Prostate gland (tissue), 2 donors: ENCODE results near the gene OR52H1. TPM values are rescaled to one million over a fixed set of nuclear protein-coding genes. Genes with fewer than 3 reads are reported as not detected.

Experiments used
- DNase-seq: peaks from one replicate; pipeline ENCODE4 v3.0.0-alpha.2; 2019; ENCODE audit warnings: low spot score
- H3K27ac ChIP-seq, 2 donors: fragments of 200-600 bp; sonication (generic); 2 replicates each; pipeline ENCODE4 v1.5.1; 2017 to 2019
- H3K27me3 ChIP-seq: fragments of 200-600 bp; sonication (generic); replicated peaks from 2 replicates; pipeline ENCODE4 v1.5.1; 2019; ENCODE audit not compliant: insufficient read depth
- H3K36me3 ChIP-seq, 2 donors: fragments of 200-600 bp; sonication (generic); 1 replicate in 1 of 2; 2 replicates in 1 of 2; pipeline versions ENCODE4 v1.5.1 to v1.8.1; 2017 to 2019
- H3K4me1 ChIP-seq: fragments of 200-600 bp; sonication (generic); replicated peaks from 2 replicates; pipeline ENCODE4 v1.5.1; 2019
- H3K4me3 ChIP-seq, 2 donors: fragments of 200-600 bp; sonication (generic); 2 replicates each; pipeline ENCODE4 v1.5.1; 2017 to 2019
- H3K9me3 ChIP-seq: fragments of 200-600 bp; sonication (generic); 2 replicates; pipeline ENCODE4 v1.5.1; 2017
- CTCF ChIP-seq, 4 experiments: fragments of 200-600 bp in 2 of 4; fragments of 450-650 bp in 2 of 4; sonication (generic) in 2 of 4; IDR thresholded peaks; 1 replicate in 3 of 4; 2 replicates in 1 of 4; pipeline ENCODE4 v1.5.1; 2016 to 2019; ENCODE audit warnings: antibody characterized with exemption in 4 of 4, mild to moderate bottlenecking in 2 of 4, moderate library complexity in 2 of 4
- POLR2A ChIP-seq: fragments of 450-650 bp; IDR thresholded peaks from one replicate; pipeline ENCODE4 v1.6.1; 2016; ENCODE audit warnings: antibody characterized with exemption, mild to moderate bottlenecking
- POLR2AphosphoS5 ChIP-seq: sonication (generic); formaldehyde crosslinking; IDR thresholded peaks from one replicate; pipeline ENCODE4 v1.6.1; 2017; ENCODE audit warnings: antibody characterized with exemption
- WGBS: methylation state at CpG from one replicate; pipeline ENCODE4 v1.1.5; 2018; 5-methylcytosine and 5-hydroxymethylcytosine counted together
- intact Hi-C: fragments of 100-400 bp; cut with DNase I; formaldehyde crosslinking; loops from one replicate; pipeline ENCODE4 v1.14.2; 2022
- total RNA-seq, 2 donors: library from RNA; depleted of rRNA; stranded (reverse); fragments of >200 nt; gene quantifications; one replicate each; pipeline ENCODE4 v1.1.0, GENCODE V29; 2016

The OR52H1 gene
- total RNA-seq, 2 donors from 2014 or later, result 0.57 TPM; not detected in 1

DNA sequence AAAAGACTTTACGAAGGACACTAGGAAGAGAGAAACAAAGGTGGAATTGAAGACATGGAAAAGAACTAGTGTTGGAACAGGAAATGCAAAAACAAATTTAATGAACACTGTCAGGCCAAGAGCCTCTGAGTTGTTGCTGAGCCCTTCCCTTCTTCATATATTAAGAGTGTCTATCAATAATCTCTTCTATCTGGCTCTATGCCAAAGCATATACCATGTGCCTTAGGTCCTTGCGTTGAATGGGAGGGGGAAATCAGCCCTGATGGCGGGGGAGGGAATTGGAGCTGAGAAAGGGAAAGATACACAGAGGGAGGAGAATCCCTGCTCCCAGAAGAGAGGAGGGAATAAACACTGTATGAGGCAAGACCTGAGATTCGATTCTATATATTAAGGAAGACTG, 26.8 kb upstream of the OR52H1 start:
- TF ChIP-seq POLR2A (no peak), POLR2AphosphoS5 (no peak), CTCF (IDR thresholded peaks at IDR 0.05) (no peak)
- intact Hi-C loops, result no loop called here
- H3K9me3 ChIP-seq, result no peaks in the 10 kb centered on the region
- no peaks in the 10 kb centered on the region for H3K36me3 ChIP-seq
- H3K4me1 ChIP-seq, result no peaks in the 10 kb centered on the region
- DNase-seq, result no peak
- H3K27ac ChIP-seq, result no peak overlapping the region
- 62% methylated on average over 4 of the region's 4 CpGs for WGBS
- no peaks in the 10 kb centered on the region for H3K27me3 ChIP-seq
- H3K4me3 ChIP-seq, result no peak overlapping the region

DNA sequence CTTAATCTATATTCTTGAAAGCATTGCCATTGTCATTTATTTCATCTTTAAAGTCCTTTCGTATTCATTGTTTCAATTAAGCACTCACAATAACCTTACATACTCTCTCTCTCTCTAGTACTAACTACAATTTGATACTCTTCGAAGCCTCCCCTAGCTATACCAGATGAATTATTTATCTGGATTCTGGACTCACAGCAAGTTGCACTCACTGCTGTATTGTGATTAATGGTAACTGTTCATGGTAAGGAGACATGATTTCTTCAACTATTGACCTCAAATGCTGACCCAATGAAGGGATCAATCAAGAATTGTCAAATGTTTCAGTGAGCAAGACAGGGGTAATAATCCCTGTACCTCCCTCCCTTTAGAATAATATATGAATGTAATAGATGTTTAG, 26.3 kb upstream of the OR52H1 start:
- 93% methylated on average over 2 of the region's 2 CpGs for WGBS
- Histone ChIP-seq H3K27me3 (no peaks in the 10 kb centered on the region), H3K4me3 (no peak overlapping the region), H3K9me3 (no peaks in the 10 kb centered on the region), H3K4me1 (no peaks in the 10 kb centered on the region), H3K27ac (no peak overlapping the region), H3K36me3 (no peaks in the 10 kb centered on the region)
- intact Hi-C loops, result no loop called here
- no peak for DNase-seq
- no peak for TF ChIP-seq POLR2AphosphoS5
- no peak for TF ChIP-seq CTCF (IDR thresholded peaks at IDR 0.05)
- TF ChIP-seq POLR2A, result no peak

DNA sequence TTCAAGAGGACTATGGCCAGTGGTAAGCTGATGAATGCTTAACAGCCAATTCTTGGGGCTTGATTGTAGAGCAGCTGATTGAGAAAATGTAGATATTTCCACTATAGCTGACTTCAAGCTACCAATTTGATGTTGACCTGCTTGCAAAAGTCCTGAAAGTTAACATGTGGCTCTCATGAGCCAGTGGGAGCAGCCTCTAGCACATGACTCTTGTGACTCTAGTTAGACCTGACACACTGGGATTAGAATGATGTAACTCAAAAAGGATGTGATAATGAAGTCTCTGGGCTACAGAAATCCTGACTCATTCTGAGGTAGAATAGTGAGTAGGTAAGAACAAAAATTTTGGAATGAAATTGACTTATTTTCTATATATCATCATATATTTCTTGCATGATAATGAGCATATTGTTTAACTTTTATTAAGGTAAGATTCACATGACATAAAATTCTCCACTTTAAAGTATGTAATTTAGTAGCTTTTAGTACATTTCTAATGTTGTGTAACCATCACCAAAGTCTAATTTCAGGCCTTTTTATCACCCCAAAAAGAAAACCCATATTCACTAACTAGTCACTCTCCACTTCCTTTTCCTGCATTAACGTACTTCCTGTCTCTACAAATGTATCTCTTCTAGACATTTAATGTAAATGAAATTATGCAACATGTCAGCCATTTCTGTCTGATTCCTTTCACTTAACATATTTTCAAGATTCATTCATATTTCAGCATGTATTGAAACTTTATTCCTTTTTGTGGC, 16.1 kb upstream of the OR52H1 start:
- DNase-seq, result no peak
- no peak overlapping the region for H3K27ac ChIP-seq
- H3K36me3 ChIP-seq, result no peaks in the 10 kb centered on the region
- 81% methylated on average over 1 of the region's 1 CpG for WGBS
- no peaks in the 10 kb centered on the region for H3K9me3 ChIP-seq
- H3K4me3 ChIP-seq, result no peak overlapping the region
- no peaks in the 10 kb centered on the region for H3K4me1 ChIP-seq
- intact Hi-C loops, result no loop called here
- no peak for TF ChIP-seq CTCF (IDR thresholded peaks at IDR 0.05)
- no peaks in the 10 kb centered on the region for H3K27me3 ChIP-seq

GRCh38 chr11:5557751-5558150, 9.4 kb upstream of the OR52H1 start:
- Histone ChIP-seq H3K27ac (no peak overlapping the region), H3K9me3 (no peaks in the 10 kb centered on the region), H3K4me1 (no peaks in the 10 kb centered on the region), H3K4me3 (no peak overlapping the region), H3K27me3 (no peaks in the 10 kb centered on the region), H3K36me3 (no peaks in the 10 kb centered on the region)
- no peak for DNase-seq
- intact Hi-C loops, result no loop called here
- TF ChIP-seq POLR2AphosphoS5, result no peak
- TF ChIP-seq POLR2A, result no peak
- no peak for TF ChIP-seq CTCF (IDR thresholded peaks at IDR 0.05)
- WGBS, result 51% methylated on average over 3 of the region's 3 CpGs

GRCh38 chr11:5556596-5557188, 8.4 kb upstream of the OR52H1 start:
- no peak for TF ChIP-seq CTCF (IDR thresholded peaks at IDR 0.05)
- TF ChIP-seq POLR2A, result no peak
- TF ChIP-seq POLR2AphosphoS5, result no peak
- 18% methylated on average over 3 of the region's 3 CpGs for WGBS
- intact Hi-C loops, result no loop called here
- Histone ChIP-seq H3K4me3 (no peak overlapping the region), H3K27ac (no peak overlapping the region), H3K36me3 (no peaks in the 10 kb centered on the region), H3K4me1 (no peaks in the 10 kb centered on the region), H3K9me3 (no peaks in the 10 kb centered on the region), H3K27me3 (no peaks in the 10 kb centered on the region)
- DNase-seq, result no peak
